ENCODE results near the gene CD53. TPM values are rescaled to one million over a fixed set of nuclear protein-coding genes. Genes with fewer than 3 reads are reported as not detected.
"Not testable (repeated sequence)": the region's sequence is repeated elsewhere in the genome, so short reads cannot be mapped to it uniquely, and the experiment has no call there.

CD53 gene, protein sequence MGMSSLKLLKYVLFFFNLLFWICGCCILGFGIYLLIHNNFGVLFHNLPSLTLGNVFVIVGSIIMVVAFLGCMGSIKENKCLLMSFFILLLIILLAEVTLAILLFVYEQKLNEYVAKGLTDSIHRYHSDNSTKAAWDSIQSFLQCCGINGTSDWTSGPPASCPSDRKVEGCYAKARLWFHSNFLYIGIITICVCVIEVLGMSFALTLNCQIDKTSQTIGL
- 18.4 TPM for total RNA-seq

DNA sequence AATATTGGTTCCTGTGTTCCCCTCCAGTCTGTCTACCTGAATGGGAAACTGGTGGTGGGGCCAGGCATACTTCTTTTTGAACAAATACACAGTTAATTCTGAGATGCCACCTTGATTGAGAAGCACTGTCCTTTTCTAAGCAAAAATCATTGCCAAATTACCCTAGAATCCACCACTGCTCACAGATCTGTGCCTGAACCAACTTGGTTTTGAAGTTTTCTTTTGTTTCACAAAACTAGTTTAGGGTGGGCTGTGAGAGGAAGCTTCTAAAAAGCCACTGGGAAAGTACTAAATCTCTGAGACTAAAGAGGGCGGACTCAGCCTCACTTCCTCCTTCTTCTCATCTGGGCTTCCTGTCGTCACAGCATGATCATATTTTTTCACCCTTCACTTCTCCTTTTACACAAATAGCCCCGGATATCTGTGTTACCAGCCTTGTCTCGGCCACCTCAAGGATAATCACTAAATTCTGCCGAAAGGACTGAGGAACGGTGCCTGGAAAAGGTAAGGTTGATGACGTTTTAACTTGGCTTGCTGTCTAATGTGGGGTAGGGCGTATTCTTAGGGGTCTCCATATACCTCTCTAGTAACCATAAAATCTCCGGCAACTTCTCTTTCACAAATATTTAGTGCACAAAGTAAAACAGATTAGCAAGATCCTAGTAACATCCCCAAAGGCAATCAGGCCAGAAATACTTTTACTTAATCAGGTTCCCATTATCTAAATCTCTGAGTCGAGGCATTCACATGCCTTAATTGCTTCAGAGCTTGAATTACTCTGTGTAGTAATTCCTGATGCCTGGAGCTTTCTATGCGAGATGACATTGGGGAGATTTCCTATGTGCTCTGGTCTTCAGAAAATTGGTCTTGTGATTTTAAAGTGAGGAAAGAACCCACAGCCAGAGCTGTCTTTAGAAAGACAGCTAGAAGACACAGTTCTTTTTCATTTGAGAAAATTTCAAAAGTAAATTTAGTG is at the start of gene CD53:
Gene CD53 (plus strand): TSS at position 404 of the 976 bp plus-strand sequence. CDS start 18,261 bp downstream, outside the sequence.
- DNase-seq: no peak

- DNase-seq: no peak
Observed at GRCh38 chr1:110824192-110824591, 48.8 kb upstream of the CD53 start.

DNA sequence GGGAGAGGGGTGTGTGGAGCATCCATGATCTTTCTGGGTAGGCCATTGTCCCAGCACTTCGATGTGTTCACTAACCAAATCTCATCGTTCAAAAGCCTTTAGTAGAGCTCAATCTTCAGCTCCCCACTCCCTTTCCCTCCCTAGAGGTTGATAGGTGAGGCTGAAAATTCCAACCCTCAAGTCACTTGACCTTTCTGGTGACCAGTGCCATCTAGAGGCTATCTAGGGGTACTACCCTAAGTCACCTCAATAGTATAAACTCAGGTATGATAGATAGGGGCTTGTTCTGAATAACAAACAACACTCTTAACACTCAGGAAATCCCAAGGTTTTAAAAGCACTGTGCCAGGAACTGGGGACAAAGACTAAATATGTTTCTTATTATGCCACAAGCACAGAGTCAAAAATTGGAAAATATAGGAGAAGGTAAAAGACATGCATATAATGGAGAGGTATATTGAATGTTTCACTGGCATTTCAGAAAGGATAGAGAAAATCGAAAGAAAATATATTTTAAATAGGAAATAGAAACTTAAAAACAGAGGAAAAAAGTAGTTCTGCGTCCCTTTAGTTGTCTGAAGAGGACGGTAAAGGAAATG is 42.9 kb upstream of the CD53 start:
- DNase-seq: no peak

GRCh38 chr1:110833779-110834178 is 39.2 kb upstream of the CD53 start:
- not testable (repeated sequence) for DNase-seq

- DNase-seq: no peak
Observed at GRCh38 chr1:110846861-110847260, 26.1 kb upstream of the CD53 start.

- no peak for DNase-seq
Observed at GRCh38 chr1:110850145-110850544, 22.8 kb upstream of the CD53 start.

GRCh38 chr1:110850627-110851026 is 22.3 kb upstream of the CD53 start:
- no peak for DNase-seq

- DNase-seq: no peak
Observed at GRCh38 chr1:110853135-110853534, 19.8 kb upstream of the CD53 start.

DNA sequence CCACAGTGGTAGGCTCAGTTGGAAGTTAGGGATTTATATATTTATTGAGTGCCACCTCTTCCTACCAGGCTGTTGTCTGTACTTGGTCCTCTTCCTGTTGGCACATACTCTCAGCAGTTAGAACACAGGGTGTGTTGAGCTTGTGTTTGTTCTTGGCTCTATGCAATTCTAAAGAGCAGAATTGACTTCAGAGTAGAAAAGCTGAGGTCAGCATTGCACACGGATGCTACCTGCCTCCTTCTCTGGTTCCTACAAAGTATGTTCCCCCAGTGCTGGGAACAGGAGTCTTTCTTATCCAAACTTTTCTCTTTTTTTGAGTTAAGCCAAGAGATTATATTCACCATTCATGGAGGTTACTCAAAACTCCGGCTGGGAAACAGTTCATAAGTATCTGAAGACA is 16.5 kb upstream of the CD53 start:
- no peak for DNase-seq

DNA sequence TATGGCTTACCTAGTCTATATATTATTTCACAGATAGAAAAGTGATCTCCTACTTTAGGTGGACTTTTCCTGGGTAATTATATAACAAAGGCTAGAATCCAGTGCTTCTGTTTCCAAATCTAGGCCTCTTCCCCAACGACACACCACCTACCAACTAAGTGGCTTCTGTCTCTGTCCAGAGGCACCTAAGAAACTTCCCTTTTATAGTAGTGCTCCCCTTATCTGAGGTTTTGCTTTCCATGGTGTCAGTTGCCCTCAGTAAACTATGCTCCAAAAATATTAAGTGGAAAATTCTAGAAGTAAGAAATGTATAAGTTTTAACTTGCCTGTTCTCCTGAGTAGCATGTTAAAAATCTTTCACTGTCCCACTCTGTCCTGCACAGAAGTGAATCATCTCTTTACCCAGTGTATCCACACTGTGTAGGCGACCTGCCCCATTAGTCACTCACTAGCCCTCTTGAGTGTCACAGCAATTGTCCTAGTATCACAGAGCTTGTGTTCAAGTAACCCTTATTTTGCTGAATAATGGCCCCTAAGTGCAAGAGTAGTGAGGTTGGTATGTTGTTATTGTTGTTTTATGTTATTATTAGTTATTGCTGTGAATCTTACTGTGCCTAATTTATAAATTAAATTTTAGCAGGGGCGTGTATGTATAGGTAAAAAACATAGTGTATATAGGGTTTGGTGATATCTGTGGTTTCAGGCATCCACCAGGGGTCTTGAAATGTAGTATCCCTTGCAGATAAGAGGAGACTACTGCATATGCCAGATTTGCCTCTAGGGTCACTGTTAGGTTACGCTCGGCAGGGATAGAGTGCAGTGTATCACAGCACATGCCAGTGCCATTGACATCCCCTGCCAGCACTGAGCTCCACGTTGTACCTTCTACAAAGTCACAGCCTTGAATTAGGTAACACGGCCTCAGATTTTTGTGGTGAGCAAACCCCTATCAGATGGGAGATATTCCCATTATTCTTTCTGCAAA is 14.7 kb upstream of the CD53 start:
- DNase-seq: no peak

DNA sequence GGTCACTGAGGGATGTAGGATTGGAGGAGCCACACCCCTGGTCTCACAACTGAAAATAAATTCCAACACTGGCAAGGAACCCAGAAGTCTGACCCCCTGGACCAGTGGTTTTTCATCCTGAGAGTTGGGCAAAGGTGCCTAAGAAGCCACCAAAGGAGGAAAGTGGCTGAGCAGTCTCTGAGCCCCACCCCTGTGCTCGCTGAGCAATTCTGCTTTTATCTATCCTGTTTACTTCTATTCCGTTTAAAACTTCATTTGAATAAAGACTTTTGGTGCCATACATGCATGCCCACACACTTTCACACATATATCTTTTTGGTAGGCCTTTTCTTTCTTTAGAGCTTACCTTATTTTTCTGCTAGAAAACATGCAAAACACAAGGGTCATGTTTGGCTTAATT is 13.9 kb upstream of the CD53 start:
- DNase-seq: no peak

- no peak for DNase-seq
Observed at GRCh38 chr1:110860174-110860573, 12.8 kb upstream of the CD53 start.

DNA sequence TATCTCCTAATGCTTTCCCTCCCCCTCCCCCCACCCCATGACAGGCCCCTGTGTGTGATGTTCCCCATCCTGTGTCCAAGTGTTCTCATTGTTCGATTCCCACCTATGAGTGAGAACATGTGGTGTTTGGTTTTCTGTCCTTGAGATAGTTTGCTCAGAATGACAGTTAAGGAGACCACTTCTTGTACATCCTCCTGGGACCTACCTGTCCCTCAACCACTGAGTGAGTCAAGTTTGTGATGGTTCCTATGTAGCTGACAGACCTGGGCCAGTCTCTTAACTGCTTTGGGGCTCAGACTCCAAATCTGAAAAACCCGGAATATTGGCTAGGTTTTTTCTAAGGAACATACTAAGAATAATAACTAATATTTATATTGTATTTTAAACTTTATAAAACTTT is 12.3 kb upstream of the CD53 start:
- DNase-seq: not testable (repeated sequence)

GRCh38 chr1:110861942-110862341 is 11.0 kb upstream of the CD53 start:
- not testable (repeated sequence) for DNase-seq

DNA sequence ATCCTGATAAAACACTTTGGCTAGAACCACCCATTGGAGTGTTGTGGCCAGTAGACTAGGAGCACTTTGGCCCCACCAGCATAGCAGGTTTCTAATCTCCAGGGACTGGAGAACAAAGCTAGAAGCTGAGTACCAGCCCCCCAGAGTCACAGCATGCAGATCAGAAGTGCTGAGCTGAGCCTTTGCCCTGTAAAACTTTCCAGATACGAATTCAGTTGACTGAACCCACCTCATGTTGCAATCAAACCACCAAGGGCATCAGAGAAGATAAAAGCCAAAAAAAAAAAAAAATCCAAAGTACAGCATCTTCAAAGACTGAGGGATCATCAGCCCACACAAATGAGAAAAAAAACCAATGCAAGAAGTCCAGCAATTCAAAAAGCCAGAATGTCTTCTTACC is 8.7 kb upstream of the CD53 start:
- no peak for DNase-seq

DNA sequence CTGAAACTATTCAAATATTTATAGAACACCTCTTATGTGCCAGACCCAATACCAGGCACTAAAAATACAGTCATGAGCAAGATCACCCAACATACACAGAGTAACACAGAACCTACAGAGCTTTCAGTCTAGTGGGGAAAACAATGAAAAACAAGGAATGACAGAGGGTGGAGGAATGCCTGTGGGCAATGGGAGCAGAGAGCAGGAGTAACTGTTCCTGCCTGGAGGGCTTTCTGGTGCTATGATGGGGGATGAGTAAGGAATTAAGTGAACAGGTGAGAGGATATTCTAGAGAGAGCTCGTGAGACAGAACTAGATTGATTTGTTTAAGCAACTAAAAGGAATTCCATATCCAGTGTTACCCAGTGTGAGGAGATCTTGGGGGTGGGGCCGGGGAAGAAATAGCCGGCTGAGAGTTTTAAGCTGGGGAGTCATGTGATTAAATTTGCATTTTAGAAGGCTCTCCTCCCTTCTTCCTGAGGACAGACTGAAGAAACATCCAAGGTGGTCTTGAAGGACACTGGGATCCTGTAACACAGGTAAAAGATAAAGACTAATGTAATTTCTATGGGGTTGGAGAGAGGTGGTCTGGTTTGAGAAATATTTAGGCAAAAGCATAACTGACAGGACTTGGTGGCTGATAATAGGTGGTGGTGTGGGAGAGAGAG is 2.1 kb upstream of the CD53 start:
- no peak for DNase-seq

DNA sequence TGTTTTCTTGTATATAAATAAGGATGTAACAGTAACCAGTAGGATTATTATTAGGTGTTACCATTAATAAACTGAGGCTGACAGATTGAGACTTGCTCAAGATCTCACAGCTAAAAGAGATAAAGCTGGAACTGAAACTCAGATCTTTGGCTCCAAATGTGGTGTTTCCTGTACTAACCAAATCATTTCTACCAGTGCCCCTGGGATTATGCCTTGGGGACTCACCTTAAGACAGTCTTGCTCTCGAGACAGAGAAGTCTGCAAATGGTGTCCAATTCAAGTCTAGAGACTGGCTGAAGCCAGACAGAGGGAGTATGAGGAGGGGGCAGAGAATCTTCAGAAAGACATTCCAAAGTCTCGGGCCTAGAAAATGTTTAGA is 593 bp upstream of the CD53 start:
- no peak for DNase-seq

DNA sequence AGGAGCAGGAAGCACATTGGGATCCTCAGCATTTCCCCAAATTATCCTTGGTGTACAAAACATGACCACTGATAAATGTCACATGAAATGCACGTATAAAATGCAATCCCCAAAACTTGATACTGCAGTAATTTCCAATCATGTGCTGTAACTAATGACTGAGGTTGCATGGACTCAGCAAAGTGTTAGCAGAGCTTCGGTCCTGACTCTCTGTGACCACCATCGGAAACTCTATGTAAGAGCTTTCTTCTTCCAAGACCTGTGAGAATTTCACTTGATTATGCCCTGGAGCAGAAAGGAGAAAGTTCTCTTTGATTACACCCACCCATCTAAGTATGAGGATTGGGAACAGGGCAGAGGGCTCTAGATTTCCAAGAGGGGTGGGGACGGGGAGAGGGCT is 908 bp downstream of the CD53 start:
- DNase-seq: no peak

- DNase-seq: no peak
Observed at GRCh38 chr1:110874324-110875215, 1.6 kb downstream of the CD53 start.

GRCh38 chr1:110875216-110875731 is 2.3 kb downstream of the CD53 start:
- no peak for DNase-seq

Data from skin of body (tissue), 2 donors.